RCC 7860 (cell line): ENCODE results near the gene HOXA3.

Experiments
- DNase-seq: peaks from one replicate; pipeline ENCODE4 v3.0.0-alpha.2; 2015; ENCODE audit warnings: low spot score
- FAIRE-seq: peaks from 2 replicates; lab custom pipeline; 2012; peaks lifted over from hg19 to GRCh38; lab: Jason Lieb, UNC

HOXA3 gene

DNA sequence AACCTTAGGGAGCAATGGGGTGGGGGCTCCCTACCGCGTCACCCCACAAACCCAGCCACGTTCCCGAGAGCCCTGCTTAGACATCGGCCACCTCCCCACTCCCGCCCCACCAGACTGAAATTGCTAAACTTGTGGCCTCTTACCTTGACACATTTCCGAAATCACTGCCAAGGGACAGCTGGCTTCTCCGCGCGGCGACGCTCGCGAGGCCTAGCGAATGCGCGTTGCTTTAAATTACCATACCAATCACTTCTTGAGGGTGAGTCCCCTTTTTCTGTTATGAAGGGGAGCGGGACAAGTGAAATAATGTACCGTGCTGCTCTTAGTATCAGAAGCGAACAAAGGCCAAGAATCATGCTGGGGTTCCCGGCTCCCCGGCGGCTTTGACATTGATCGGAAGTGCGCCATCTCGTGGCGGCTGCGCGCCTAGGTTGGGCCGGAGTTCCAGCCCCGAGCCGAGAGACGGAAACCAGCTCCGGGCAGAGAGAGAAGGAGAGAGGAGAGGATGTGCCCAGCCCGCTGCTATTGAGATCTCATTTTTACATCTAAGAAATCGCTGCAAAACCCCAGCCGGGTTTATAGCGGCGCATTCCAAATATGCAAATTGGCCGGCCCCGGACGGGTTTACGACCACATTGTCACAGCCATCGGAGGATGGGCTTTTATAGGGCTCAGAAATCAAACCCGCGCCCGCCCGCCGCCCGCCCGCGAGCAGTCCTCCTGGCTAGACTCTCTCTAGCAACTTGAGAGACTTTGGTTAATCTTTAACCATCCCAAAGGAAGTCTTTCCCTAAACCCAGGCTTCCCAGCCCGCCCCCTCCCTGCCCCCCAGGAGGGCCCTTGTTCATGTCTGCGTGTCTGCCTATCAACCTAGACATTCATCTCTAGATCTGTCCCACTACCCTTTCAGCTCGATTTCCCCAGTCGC lies 27.4 kb upstream of the HOXA3 start:
- FAIRE-seq: peak; percentile 77
- DNase-seq: peak; percentile 82

- no peak for DNase-seq
- no peak for FAIRE-seq
Measured at GRCh38 chr7:27179030-27179429, 26.6 kb upstream of the HOXA3 start.

GRCh38 chr7:27178366-27178765 lies 26.0 kb upstream of the HOXA3 start:
- peak; percentile 23 for FAIRE-seq
- peak; percentile 58 for DNase-seq

- DNase-seq: no peak
- no peak for FAIRE-seq
Measured at GRCh38 chr7:27177795-27178320, 25.5 kb upstream of the HOXA3 start.

GRCh38 chr7:27176962-27177794 lies 24.8 kb upstream of the HOXA3 start:
- DNase-seq (no peak), FAIRE-seq (no peak)

DNA sequence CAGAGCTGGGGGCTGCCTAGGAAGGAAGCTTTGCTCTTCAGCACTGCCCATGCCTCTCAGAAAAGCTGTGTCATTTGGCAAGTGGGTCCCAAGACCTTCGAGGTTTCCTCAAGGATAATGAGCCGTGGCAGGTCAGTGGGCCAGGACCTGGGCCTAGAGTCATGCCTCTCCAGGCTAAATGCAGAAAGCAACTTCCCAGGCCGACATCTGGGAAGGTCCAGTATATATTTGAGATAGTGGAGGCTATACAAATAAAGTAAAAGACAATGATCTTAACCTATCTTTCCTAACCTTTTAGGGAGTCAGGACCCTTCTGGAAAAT lies 24.1 kb upstream of the HOXA3 start:
- FAIRE-seq: peak; percentile 27
- DNase-seq: peak; percentile 29

DNA sequence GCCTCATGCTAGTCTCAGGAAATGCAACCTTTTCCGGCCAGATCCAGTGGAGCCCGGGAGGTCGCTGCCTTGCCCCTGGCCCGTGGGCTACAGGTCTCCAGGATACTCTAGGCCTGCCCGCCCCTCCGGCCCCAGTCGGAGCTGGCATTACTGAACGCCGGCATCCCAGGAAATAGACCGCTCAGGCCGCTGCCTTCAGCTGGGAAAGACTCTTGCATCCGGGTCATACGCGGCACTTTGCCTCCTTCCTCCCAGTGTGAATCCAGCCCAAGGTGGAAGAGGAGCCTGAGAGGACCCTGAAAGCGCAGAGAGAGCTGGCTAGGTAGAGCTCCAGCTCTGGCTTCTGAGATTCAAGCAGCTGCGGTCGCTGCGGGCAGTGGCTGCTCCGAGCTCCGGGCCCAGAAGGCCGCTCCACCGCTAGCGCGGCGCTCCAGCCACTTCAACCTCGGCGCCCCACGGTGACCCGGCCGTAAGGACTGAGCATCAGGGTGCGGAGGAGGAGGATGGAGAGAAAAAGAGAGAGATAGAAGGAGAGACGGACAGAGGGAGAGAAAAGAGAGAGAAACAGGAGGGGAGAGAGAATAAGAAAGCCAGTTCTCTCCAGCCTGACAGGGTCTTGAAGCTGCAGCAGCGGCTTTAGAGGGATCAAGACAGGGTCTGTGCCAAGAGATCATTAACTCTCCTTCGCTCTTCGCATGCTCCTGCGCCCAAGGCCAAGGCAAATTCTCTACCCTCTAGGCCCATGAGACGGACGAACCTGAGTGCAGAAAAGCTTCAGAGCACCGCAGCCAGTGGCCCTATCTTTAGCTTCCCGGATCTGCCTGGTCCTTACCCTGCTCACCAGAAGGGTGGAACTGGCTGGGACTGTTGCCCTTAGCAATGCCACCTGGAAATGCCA lies 23.5 kb upstream of the HOXA3 start:
- FAIRE-seq: no peak
- DNase-seq: no peak

GRCh38 chr7:27174874-27175625 lies 22.7 kb upstream of the HOXA3 start:
- DNase-seq (peak; percentile 71), FAIRE-seq (no peak)

DNA sequence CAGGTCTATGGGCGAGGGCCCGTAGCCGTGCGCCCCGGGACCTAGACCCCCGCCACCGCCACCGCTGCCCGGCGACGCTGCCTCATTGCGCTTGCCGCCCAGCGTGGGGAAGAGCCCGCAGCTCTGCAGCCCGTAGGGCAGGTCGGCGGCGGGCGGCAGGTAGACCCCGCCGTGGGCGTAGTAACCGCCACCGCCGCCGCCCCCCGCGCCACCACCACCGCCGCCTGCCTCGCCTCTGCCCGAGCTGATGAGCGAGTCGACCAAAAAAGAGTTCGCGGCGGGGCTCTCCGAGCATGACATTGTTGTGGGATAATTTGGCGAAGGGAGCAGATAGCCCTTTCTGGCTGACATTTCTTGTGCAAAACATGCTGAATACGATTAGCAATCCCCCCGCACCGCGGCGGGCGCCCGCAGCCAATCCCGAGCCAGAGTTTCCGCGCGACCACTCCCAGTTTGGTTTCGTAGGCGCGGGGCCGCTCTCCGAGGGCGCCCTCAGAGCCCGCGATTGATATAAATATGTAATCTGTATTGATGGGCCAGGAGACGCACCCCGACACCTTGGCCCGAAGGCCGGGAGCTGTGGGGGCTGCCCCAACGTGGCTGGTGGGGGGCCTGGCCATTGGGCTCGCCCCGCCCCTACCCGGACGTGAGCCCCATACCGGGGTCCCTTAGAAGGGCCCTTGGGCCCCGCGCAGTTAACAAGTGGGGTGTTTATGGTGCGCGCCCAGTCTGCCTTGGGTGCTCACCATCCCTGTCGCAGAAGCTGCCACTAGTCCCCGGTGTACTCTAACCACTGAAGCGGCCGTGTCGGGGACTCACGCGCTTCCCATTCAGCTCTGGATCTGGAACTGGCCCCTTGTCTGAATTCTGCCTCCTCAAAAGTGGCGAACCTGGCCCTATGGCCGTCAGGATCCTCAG lies 21.8 kb upstream of the HOXA3 start, which contains the start of gene HOXA10:
TSS of gene HOXA10 (minus strand) at position 365 of the 918 bp plus-strand sequence. CDS start at position 351, 14 bp downstream.
- FAIRE-seq (no peak), DNase-seq (peak; percentile 50)

DNA sequence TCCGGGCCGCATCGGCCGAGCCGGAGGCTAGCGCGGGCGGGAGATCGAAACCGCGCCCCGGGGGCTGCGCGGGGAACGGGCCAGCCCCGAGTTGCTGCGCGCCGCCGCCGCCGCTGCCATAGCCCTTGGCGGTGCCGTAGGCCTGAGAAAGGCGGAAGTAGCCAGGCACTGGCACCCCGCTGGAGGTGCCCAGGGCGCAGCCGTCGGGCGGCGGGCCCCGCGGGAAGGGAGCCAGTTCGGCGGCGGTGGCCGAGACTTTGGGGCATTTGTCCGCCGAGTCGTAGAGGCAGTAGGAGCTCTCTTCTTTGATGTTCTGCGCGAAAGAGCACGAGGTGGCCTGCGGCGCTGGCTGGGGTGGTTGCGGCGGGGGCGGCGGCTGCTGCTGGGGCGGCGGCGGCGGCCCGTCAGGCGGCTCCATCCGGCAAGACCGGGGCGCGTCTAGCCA lies 21.1 kb upstream of the HOXA3 start:
- DNase-seq (no peak), FAIRE-seq (no peak)

DNA sequence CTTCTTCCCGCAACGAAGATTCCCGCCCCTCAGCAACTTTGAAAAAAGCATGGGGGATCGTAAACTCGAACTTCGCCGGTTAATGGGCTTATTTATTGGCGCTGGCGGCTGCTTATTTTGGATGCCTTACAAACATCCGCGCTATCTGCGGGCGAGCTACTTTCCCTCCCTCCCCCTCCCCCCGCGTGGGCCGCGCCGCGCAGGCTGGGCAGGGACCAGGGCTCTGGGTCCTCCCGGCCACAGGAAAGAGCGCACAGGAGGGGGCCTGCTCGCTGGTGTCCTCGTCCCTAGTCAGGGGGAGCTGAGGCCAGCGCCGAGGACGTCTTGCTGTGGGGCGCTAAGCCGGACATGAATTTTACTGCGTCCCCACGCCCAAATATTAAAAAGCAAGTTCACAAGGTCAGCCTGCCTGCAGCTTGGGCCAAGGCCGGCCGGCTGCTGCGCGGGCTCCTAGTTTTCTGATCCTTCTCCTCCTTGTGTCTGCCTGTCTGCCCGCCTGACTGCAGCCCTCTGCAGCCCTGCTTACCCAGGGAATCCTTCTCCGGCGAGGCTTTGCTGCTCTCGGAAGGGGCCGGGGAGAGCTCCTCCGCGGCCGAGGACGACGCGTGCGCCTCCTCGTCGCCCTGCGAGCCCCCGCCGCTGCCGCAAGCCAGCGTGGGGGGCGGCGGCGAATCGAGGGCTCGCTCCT lies 20.6 kb upstream of the HOXA3 start:
- no peak for FAIRE-seq

DNA sequence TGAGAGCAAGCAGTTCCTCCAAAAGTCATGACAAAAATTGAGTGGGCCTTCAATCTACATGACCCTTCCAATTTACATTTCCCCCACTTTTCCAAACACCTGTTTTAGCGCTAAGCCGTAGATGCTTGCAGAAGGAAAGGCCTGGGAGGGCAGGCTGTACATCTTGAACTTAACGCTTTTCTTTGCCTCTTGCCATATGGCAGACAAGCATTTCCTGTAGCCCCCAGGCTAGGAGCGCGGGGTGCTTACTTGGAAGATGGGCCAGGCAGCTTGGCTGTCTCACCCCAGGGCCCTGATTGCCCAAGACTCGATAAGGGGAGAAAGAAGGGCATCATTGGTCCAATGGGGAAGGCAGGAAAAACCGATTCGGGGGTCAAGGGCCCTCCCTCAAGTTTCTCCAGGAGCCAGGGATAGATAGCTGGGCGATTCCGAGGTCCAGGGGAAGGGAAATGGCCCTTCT lies 20.0 kb upstream of the HOXA3 start:
- peak; percentile 41 for DNase-seq
- no peak for FAIRE-seq

More for the DNA sequence above, 20.6 kb upstream of the HOXA3 start:
- DNase-seq: peak; percentile 57

- FAIRE-seq: no peak
- peak; percentile 51 for DNase-seq
Measured at GRCh38 chr7:27171637-27172314, 19.4 kb upstream of the HOXA3 start.

- DNase-seq: peak; percentile 61
- FAIRE-seq: no peak
Measured at GRCh38 chr7:27171325-27171636, 18.9 kb upstream of the HOXA3 start.

GRCh38 chr7:27170426-27171324 lies 18.3 kb upstream of the HOXA3 start:
- FAIRE-seq: peak; percentile 77
- peak; percentile 17 for DNase-seq

DNA sequence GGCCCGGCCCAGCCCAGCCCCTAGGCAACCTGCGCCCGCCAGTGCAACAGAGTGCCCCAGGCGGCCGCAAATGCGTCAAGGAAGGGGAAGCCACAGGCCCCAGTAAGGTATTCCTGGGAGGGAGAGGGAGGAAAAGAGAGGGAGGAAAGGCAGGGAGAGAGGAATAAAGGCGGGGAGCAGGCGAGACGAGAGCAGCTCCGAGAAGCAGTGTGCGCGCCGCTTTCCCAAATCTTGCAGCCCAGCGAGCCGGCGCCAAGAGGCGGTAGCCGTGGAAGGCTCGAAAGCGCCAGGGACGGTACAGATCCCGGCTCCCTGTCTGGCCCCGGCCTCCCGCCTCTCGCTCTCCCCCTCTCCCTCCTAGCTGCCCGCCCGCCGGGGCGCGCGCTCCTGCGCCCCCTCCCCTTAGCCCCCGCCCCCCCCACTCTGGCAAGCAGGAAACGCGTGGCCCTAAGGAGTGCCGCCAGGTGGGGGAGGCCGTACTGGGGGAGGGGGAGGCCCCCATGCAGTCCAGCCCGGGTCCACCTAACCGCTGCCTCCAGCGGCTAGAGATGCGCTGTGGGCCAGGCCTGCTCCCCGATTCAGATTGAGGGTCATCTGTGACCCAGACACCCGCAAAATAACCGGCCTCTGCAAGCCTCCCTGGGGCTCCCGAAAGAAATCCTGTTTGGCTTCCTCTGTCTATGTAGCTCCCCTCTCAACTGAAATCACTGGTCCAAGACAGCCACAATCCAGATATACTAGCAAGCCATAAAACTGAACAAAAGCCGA lies 17.5 kb upstream of the HOXA3 start:
- DNase-seq (peak; percentile 80), FAIRE-seq (no peak)
